Brain microvascular endothelial cell (primary cell): ENCODE data around the gene NDUFAF2.

Experiments used
- DNase-seq: peaks from one replicate; pipeline ENCODE4 v3.0.0-alpha.2; 2020
- H3K27ac ChIP-seq: fragments of 250-450 bp; sonication (Bioruptor Pico); 2 replicates; pipeline ENCODE4 v1.5.1; 2020; ENCODE audit warnings: mild to moderate bottlenecking, moderate library complexity
- H3K27me3 ChIP-seq: fragments of 250-450 bp; sonication (Bioruptor Pico); replicated peaks from 2 replicates; pipeline ENCODE4 v1.5.1; 2020; ENCODE audit warnings: mild to moderate bottlenecking
- H3K36me3 ChIP-seq: fragments of 250-450 bp; sonication (Bioruptor Pico); replicated peaks from 2 replicates; pipeline ENCODE4 v1.5.1; 2020; ENCODE audit warnings: mild to moderate bottlenecking
- H3K4me3 ChIP-seq: 2 replicates; pipeline ENCODE4 v1.5.1; 2011; ENCODE audit warnings: low read depth, mild to moderate bottlenecking, control low read depth, low read length, moderate library complexity
- in situ Hi-C: cut with HindIII; loops from 2 replicates; pipeline ENCODE4 v1.10.0; 2017; ENCODE audit warnings: low sequenced_read_pairs, low pct_ligation_motif_present
- TF ChIP-seq, protein P1 (sequence below): IDR thresholded peaks from 2 replicates; pipeline ENCODE4 v1.5.1; 2011; ENCODE audit warnings: low read depth, mild to moderate bottlenecking, moderate library complexity, low read length, control low read depth, inconsistent platforms; ENCODE audit errors: missing control alignments

Gene NDUFAF2

DNA sequence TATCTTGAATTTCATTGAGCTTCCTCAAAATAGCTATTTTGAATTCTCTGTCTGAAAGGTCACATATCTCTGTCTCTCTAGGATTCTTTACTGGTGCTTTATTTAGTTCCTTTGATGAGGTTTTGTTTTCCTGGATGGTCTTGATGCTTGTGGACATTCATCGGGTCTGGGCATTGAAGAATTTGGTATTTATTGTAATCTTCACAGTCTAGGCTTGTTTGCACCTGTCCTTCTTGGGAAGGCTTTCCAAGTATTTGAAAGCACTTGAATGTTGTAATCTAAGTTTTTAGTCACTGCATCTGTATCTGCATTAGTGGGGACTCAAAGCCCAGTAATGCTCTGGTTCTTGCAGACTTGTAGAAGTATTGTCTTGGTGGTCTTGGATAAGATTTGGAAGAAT is 169.4 kb downstream of the NDUFAF2 start:
- TF ChIP-seq, protein P1, sequence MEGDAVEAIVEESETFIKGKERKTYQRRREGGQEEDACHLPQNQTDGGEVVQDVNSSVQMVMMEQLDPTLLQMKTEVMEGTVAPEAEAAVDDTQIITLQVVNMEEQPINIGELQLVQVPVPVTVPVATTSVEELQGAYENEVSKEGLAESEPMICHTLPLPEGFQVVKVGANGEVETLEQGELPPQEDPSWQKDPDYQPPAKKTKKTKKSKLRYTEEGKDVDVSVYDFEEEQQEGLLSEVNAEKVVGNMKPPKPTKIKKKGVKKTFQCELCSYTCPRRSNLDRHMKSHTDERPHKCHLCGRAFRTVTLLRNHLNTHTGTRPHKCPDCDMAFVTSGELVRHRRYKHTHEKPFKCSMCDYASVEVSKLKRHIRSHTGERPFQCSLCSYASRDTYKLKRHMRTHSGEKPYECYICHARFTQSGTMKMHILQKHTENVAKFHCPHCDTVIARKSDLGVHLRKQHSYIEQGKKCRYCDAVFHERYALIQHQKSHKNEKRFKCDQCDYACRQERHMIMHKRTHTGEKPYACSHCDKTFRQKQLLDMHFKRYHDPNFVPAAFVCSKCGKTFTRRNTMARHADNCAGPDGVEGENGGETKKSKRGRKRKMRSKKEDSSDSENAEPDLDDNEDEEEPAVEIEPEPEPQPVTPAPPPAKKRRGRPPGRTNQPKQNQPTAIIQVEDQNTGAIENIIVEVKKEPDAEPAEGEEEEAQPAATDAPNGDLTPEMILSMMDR, result no peak
- Histone ChIP-seq H3K27me3 (no peaks in the 10 kb centered on the region), H3K27ac (no peak overlapping the region), H3K36me3 (no peaks in the 10 kb centered on the region), H3K4me3 (no peak overlapping the region)
- no peak for DNase-seq
- in situ Hi-C loops, result no loop called here

DNA sequence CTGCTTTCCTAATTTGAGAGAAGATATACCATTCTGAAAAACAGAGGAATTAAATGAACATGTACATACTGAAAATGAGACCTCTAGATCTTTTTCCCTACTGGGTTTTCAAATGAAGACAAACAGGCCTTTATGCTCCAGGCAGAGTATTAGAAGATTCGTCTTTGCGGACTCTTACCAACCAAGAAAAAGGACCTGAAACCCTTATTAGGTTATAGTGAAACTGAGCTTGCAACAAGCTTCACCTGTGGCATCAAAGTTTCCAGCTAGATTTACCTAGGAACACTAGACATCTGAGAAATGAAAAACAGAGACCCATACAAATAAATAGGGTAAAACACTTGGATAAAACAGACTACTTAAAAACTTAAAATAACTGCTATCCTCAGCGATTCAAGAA is 171.0 kb downstream of the NDUFAF2 start:
- no peak overlapping the region for H3K27ac ChIP-seq
- TF ChIP-seq, protein P1, result no peak
- H3K36me3 ChIP-seq, result no peaks in the 10 kb centered on the region
- no peaks in the 10 kb centered on the region for H3K27me3 ChIP-seq
- no peak overlapping the region for H3K4me3 ChIP-seq
- in situ Hi-C loops, result no loop called here
- DNase-seq, result no peak

DNA sequence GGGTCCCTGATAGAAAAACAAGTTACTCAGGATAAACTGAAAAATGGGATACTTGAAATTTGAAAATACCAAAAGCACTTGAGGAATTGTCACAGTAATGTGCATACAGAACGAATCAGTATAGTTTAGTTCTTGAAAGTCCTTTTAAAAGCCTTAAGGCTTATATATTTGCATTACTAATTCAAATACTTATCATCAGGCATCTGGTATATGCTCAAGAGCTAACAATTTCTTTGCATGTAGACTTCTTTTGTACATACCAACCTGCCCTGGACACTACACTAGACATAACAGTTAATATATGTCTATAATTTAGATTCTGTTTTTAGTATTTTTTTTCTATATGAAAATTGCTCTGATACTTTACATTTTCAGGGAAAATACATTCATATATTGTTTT is 174.1 kb downstream of the NDUFAF2 start:
- TF ChIP-seq, protein P1, result no peak
- Histone ChIP-seq H3K36me3 (no peaks in the 10 kb centered on the region), H3K4me3 (no peak overlapping the region), H3K27me3 (no peaks in the 10 kb centered on the region), H3K27ac (no peak overlapping the region)
- no peak for DNase-seq
- in situ Hi-C loops, result no loop called here

DNA sequence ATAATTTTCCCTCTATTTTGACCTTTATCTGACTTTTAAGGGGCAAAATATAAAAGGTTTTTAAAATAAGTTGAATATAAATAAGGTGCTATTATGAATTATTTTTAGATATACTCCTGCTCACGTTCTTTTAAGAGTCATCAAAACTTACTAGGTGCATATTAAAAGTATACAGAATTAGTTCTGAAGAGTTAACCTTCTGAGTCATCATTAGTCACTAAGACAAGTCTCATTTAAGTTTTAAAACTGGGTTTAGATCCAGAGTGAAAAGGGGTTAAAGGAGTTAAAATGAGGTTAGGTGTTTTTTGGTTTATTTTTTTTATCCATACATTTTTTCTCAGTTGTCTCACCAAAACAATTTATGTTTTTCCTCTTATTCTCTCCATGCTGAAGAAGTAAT is 175.5 kb downstream of the NDUFAF2 start:
- Histone ChIP-seq H3K4me3 (no peak overlapping the region), H3K27ac (no peak overlapping the region), H3K27me3 (no peaks in the 10 kb centered on the region), H3K36me3 (no peaks in the 10 kb centered on the region)
- DNase-seq, result no peak
- TF ChIP-seq, protein P1, result no peak
- in situ Hi-C loops, result no loop called here

DNA sequence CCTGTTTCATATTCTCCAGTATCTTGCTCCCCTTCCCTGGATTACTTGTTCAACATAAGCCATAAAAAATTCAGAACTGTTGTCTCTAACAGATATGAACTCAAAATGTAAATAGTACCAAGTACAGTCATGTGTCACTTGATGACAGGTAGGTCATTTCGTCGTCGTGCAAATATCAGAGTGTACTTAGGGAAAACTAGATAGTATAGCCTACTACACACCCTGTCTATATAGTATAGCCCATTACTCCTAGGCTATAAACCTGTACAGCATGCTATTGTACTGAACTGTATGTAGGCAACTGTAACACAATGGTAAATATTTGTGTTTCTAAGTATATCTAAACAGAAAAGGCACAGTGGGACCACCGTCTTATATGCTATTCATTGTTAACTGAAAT is 178.1 kb downstream of the NDUFAF2 start:
- in situ Hi-C loops, result no loop called here
- H3K36me3 ChIP-seq, result no peaks in the 10 kb centered on the region
- no peak overlapping the region for H3K4me3 ChIP-seq
- H3K27me3 ChIP-seq, result no peaks in the 10 kb centered on the region
- TF ChIP-seq, protein P1, result no peak
- no peak for DNase-seq
- H3K27ac ChIP-seq, result no peak overlapping the region

DNA sequence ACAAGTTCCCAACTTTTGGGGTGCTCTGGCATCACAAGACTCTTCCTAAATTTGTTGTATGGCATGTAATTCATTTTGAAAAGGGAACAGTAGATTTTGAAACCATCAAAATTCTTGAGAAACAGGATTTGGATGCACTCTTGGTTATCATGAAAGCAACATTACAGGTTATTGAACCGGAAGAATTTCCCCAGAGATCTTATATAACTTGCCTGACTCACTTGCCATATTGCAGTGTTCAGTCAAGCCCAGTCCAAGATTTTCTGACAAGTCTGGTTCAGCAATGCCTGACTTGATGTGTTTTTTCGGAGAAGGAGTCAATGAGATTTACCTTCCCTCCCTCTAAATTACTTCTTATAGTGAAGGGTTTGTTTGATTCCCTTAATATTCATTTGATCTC is 185.3 kb downstream of the NDUFAF2 start:
- no peaks in the 10 kb centered on the region for H3K27me3 ChIP-seq
- in situ Hi-C loops, result no loop called here
- no peak overlapping the region for H3K4me3 ChIP-seq
- no peak for DNase-seq
- no peak overlapping the region for H3K27ac ChIP-seq
- TF ChIP-seq, protein P1, result no peak
- H3K36me3 ChIP-seq, result no peaks in the 10 kb centered on the region
